CD4-positive, alpha-beta T cell (primary cell): ENCODE data around the gene ZNF324B. TPM values are rescaled to one million over a fixed set of nuclear protein-coding genes. Genes with fewer than 3 reads are reported as not detected.

Experiments
- ATAC-seq: fragments of 200-7000 bp; cut with Tn5 transposase; one replicate; pipeline ENCODE4 v1.10.0; 2022; ENCODE audit warnings: mild to moderate bottlenecking; ENCODE audit not compliant: poor library complexity
- CTCF ChIA-PET: fragments of 350-600 bp; sonication (Branson Sonifier 250); formaldehyde crosslinking; loops from one replicate; lab custom pipeline; 2021; ENCODE audit warnings: antibody characterized with exemption, inconsistent platforms; lab: Charles Lee
- POLR2A ChIA-PET: fragments of 350-600 bp; sonication (Branson Sonifier 250); formaldehyde crosslinking; loops from one replicate; lab custom pipeline; 2021; ENCODE audit warnings: antibody characterized with exemption, inconsistent platforms; lab: Charles Lee
- DNase-seq, 14 experiments: peaks; one replicate each; pipeline ENCODE4 v3.0.0-alpha.2; 2013 to 2020; ENCODE audit warnings: mixed read lengths in 2 of 14
- H3K27ac ChIP-seq, 2 donors: one replicate each; pipeline versions ENCODE4 v1.5.1 to v1.7.0; 2013; ENCODE audit warnings: low read length in 2 of 2, low read depth in 1 of 2, mild to moderate bottlenecking in 1 of 2
- H3K27me3 ChIP-seq, 2 experiments: 1 replicate in 1 of 2; 2 replicates in 1 of 2; pipeline versions ENCODE4 v1.6.1 to v1.7.0; 2013; ENCODE audit warnings: low read length in 2 of 2, control low read depth in 1 of 2, mild to moderate bottlenecking in 1 of 2, moderate library complexity in 1 of 2; ENCODE audit not compliant: insufficient read depth in 2 of 2, control insufficient read depth in 1 of 2
- H3K36me3 ChIP-seq: one replicate; pipeline ENCODE4 v1.6.1; 2013; ENCODE audit warnings: low read length, control low read depth; ENCODE audit not compliant: insufficient read depth
- H3K4me1 ChIP-seq: one replicate; pipeline ENCODE4 v1.6.1; 2013; ENCODE audit warnings: low read length, control low read depth; ENCODE audit not compliant: insufficient read depth
- H3K4me3 ChIP-seq: one replicate; pipeline ENCODE4 v1.5.1; 2013; ENCODE audit warnings: mild to moderate bottlenecking, low read length, moderate library complexity
- H3K9me3 ChIP-seq, 2 experiments: 1 replicate in 1 of 2; 2 replicates in 1 of 2; pipeline versions ENCODE4 v1.6.1 to v1.7.0; 2013; ENCODE audit warnings: low read length in 2 of 2, mild to moderate bottlenecking in 2 of 2, control low read depth in 1 of 2, moderate library complexity in 1 of 2; ENCODE audit not compliant: control insufficient read depth in 1 of 2, insufficient read depth in 1 of 2
- H3K27ac Mint-ChIP-seq: one replicate; pipeline ENCODE4 v1.8.0; 2020; ENCODE audit warnings: mixed read lengths
- H3K27me3 Mint-ChIP-seq: one replicate; pipeline ENCODE4 v1.8.0; 2021; ENCODE audit warnings: mixed read lengths
- H3K36me3 Mint-ChIP-seq: one replicate; pipeline ENCODE4 v1.8.0; 2021; ENCODE audit warnings: low read depth, mixed read lengths
- H3K4me1 Mint-ChIP-seq: one replicate; pipeline ENCODE4 v1.8.0; 2021; ENCODE audit warnings: low read depth, mixed read lengths
- H3K4me3 Mint-ChIP-seq: one replicate; pipeline ENCODE4 v1.8.0; 2020; ENCODE audit warnings: mild to moderate bottlenecking, mixed read lengths
- H3K9me3 Mint-ChIP-seq: one replicate; pipeline ENCODE4 v1.8.0; 2020; ENCODE audit warnings: mixed read lengths
- CTCF ChIP-seq: fragments of 200-600 bp; IDR thresholded peaks from one replicate; pipeline ENCODE4 v1.8.0; 2022; ENCODE audit warnings: antibody characterized with exemption, mild to moderate bottlenecking
- intact Hi-C, 2 experiments: fragments of 100-400 bp; cut with DNase I in 1 of 2; cut with micrococcal nuclease in 1 of 2; formaldehyde crosslinking; loops; one replicate each; pipeline versions ENCODE4 v1.15.1 to v1.9.0; 2023 to 2025; cut with DNase I, micrococcal nuclease
- total RNA-seq, 174 experiments: library from RNA in 2 of 174; stranded (reverse) in 2 of 174; gene quantifications; one replicate each; pipeline ENCODE4 v1.2.3 and lab custom pipeline; 2021 to 2026

Gene ZNF324B
- total RNA-seq, 2 experiments from 2014 or later = 6.3 to 7.6 TPM

DNA sequence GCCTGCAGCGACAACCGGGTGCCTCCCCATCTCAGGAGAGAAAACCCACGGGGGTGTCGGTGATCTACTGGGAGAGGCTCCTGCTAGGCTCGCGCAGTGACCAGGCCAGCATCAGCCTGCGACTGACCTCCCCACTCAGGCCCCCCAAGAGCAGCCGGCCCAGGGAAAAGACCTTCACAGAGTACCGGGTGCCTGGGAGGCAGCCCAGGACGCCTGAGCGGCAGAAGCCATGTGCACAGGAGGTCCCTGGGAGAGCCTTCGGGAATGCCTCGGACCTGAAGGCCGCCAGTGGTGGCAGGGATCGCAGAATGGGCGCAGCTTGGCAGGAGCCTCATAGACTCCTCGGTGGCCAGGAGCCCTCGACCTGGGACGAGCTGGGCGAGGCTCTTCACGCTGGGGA is 3.9 kb downstream of the ZNF324B start:
- ATAC-seq (no peak), DNase-seq (no peak)
- Histone ChIP-seq H3K4me1 (peaks cover 15% of the 10 kb centered on the region), H3K27me3 (no peaks in the 10 kb centered on the region), H3K27ac (no peak overlapping the region), H3K9me3 (no peaks in the 10 kb centered on the region), H3K4me3 (no peak overlapping the region), H3K36me3 (peaks cover 21% of the 10 kb centered on the region)
- peaks cover 21% of the 10 kb centered on the region for H3K4me1 Mint-ChIP-seq
- no peak for TF ChIP-seq CTCF
- no peaks in the 10 kb centered on the region for H3K9me3 Mint-ChIP-seq
- H3K4me3 Mint-ChIP-seq = no peak overlapping the region
- peaks cover 4% of the 10 kb centered on the region for H3K27me3 Mint-ChIP-seq
- H3K27ac Mint-ChIP-seq = no peak overlapping the region
- H3K36me3 Mint-ChIP-seq = peaks cover 39% of the 10 kb centered on the region
- ChIA-PET CTCF (no interaction called here), POLR2A (no interaction called here)
- intact Hi-C loops = no loop called here

DNA sequence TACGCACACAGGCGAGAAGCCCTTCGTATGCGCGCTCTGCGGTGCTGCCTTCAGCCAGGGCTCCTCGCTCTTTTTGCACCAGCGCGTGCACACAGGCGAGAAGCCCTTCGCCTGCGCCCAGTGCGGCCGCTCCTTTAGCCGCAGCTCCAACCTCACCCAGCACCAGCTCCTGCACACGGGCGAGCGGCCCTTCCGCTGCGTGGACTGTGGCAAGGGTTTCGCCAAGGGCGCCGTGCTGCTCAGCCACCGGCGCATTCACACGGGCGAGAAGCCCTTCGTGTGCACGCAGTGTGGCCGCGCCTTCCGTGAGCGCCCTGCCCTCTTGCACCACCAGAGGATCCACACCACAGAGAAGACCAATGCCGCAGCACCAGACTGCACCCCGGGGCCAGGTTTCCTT is 4.7 kb downstream of the ZNF324B start:
- H3K4me1 ChIP-seq = peaks cover 11% of the 10 kb centered on the region
- POLR2A ChIA-PET = no interaction called here
- H3K27ac ChIP-seq = no peak overlapping the region
- H3K27me3 ChIP-seq = no peaks in the 10 kb centered on the region
- no peak overlapping the region for H3K27ac Mint-ChIP-seq
- H3K4me1 Mint-ChIP-seq = peaks cover 15% of the 10 kb centered on the region
- CTCF ChIA-PET = no interaction called here
- no peak overlapping the region for H3K4me3 Mint-ChIP-seq
- peaks cover 21% of the 10 kb centered on the region for H3K36me3 ChIP-seq
- no peak overlapping the region for H3K4me3 ChIP-seq
- peaks cover 39% of the 10 kb centered on the region for H3K36me3 Mint-ChIP-seq
- peaks cover 3% of the 10 kb centered on the region for H3K27me3 Mint-ChIP-seq
- DNase-seq (no peak), ATAC-seq (no peak)
- H3K9me3 Mint-ChIP-seq = no peaks in the 10 kb centered on the region
- intact Hi-C loops = no loop called here
- H3K9me3 ChIP-seq = no peaks in the 10 kb centered on the region
- no peak for TF ChIP-seq CTCF

DNA sequence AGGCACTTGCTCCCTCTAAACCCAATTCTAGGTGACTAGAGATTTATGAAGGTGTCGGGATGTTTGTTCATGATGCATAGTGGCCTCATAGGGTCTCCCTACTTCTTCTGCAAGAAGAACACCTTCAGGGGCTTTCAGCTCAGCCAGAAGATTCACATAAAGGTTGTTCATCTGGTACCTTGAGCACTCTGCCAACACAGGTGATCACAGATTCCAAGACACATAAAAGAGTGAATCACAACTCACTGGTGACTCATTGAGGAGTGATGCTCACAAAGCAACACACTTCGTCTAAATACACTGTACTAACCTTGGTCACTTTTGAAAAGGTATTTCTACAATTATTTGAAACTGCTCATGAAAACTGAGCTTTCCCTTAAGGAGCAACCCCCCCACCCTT is 8.6 kb downstream of the ZNF324B start:
- H3K4me3 Mint-ChIP-seq = no peak overlapping the region
- no peaks in the 10 kb centered on the region for H3K4me1 Mint-ChIP-seq
- H3K4me1 ChIP-seq = no peaks in the 10 kb centered on the region
- peaks cover 11% of the 10 kb centered on the region for H3K36me3 ChIP-seq
- no peak for TF ChIP-seq CTCF
- no peak for DNase-seq
- no peaks in the 10 kb centered on the region for H3K27me3 ChIP-seq
- no peaks in the 10 kb centered on the region for H3K9me3 ChIP-seq
- no peaks in the 10 kb centered on the region for H3K9me3 Mint-ChIP-seq
- H3K36me3 Mint-ChIP-seq = peaks cover 13% of the 10 kb centered on the region
- no peaks in the 10 kb centered on the region for H3K27me3 Mint-ChIP-seq
- no peak overlapping the region for H3K27ac ChIP-seq
- no peak overlapping the region for H3K4me3 ChIP-seq
- intact Hi-C loops = no loop called here
- no peak for ATAC-seq
- ChIA-PET CTCF (no interaction called here), POLR2A (no interaction called here)
- no peak overlapping the region for H3K27ac Mint-ChIP-seq
